ENCODE data around the gene GAS7. TPM values are rescaled to one million over a fixed set of nuclear protein-coding genes. Genes with fewer than 3 reads are reported as not detected.
"Not testable (repeated sequence)": the region's sequence is repeated elsewhere in the genome, so short reads cannot be mapped to it uniquely, and the experiment has no call there.

GAS7 gene
- total RNA-seq, 1 experiment from 2014 or later: 20.3 TPM

GRCh38 chr17:10072556-10073425 is 125.6 kb downstream of the GAS7 start:
- DNase-seq (ENCODE audit: low read depth): no peak

DNA sequence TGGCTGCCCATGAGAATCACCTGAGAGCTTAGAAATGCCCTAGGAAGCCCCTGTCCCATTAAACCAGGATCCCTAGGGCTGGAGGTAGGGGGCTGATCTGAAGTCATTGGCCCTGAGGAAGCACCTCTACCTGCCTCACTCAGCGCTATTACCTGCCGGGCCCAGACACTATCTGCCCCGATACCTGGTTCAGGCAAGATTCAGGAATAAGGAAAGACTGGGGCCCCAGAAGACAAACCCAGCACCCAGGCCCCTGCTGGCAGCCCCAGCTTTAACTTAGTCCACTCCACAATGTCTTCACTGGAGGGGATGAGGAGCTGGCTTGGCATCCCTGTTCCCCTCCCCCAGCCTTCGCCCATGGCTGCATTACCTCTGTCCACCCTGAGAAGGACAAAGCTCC is 126.3 kb downstream of the GAS7 start:
- DNase-seq (ENCODE audit: low read depth): no peak

- no peak for DNase-seq (ENCODE audit: low read depth)
These were observed 127.3 kb downstream of the GAS7 start for GRCh38 chr17:10071141-10071540.

GRCh38 chr17:10070690-10071089 is 127.7 kb downstream of the GAS7 start:
- DNase-seq (ENCODE audit: low read depth): no peak

DNA sequence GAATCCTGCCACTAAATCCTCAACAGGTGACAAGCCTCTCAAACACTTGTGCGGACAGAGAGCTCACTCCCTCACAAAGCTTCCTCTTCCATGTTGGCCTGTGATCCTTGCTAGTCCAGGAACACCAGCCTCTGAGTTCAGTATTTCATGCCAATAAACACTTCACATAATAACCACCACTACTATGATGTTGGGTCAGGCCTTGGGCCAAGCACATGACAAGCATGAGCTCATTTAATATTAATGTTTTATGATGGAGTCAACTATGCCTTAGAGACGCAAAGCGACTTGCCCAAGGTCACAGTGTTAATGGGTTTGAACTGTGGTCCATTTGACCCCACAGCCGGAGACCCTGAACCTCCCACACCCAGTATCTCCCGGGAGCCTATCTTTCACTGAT is 129.1 kb downstream of the GAS7 start:
- no peak for DNase-seq (ENCODE audit: low read depth)

GRCh38 chr17:10067446-10068143 is 130.8 kb downstream of the GAS7 start:
- DNase-seq (ENCODE audit: low read depth): no peak

GRCh38 chr17:10064536-10064935 is 133.9 kb downstream of the GAS7 start:
- DNase-seq (ENCODE audit: low read depth): no peak

GRCh38 chr17:10063730-10064241 is 134.6 kb downstream of the GAS7 start:
- peak; percentile 91 for DNase-seq (ENCODE audit: low read depth)

DNA sequence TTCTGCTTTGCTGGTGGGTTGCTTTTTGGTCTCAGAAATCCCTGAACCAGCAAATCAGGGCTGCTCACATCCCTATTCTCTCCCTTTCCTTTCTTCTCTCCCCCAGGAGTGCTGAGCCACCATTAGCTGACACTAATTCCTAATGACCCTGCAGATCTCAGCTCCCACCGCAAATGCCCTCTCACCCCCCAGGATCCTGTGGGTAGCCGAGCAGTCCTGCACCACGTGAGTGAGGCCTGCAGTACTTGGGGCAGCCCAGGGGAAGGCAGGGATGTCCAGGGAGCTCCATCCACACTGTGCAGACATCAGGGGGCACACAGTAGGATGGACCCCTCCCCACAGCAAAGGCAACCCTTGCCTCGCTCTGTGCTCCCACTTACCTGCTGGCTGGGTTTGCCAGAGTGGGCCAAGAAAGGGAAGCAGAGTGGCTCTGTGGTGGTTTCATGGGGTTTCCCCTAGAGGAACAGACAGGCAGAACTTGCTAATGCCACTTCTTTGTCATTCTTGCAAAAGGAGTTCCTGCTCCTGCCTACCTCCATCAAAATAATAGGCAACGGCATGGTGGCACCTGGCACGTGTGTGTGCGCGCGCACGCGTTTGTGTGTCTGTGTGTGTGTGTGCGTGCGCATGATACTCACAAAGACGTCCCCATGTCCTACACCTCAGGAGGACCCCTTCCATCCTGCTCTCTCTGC is 135.6 kb downstream of the GAS7 start:
- DNase-seq (ENCODE audit: low read depth): no peak

DNA sequence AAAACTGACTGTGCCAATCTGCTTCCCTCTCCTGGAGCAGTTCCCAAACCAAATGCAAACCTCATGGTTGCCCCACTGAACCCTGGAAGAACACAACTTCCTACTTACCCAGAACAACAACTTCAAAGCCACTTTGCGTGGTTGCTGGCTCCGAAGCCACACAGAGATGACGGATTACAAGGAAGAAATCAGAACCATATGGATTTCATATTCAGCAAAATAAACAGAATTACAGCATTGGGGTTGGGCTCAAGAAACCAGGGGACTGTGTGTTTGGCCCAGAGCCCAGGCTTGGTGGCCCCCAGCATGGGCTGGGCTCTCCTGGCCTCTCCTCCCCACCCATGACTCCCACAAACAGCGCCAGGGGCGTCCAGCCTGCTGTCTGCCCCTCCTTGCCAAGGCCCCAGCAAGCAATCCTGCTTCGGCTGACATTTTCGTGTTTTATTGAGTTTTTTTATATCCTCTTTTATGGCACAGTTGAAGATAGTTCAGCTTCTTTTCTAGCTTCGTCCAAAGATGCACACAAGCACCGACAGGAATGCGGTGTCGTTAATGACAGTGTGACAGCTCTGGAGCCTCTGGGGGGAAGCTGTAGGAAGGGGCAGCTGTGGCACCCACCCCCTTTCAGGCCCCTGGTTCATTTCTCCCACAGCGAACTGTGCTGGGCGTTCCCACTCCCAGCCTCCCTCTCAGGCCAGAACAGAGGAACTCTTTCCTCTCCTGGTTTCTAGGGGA is 137.1 kb downstream of the GAS7 start:
- DNase-seq (ENCODE audit: low read depth): peak; percentile 95

DNA sequence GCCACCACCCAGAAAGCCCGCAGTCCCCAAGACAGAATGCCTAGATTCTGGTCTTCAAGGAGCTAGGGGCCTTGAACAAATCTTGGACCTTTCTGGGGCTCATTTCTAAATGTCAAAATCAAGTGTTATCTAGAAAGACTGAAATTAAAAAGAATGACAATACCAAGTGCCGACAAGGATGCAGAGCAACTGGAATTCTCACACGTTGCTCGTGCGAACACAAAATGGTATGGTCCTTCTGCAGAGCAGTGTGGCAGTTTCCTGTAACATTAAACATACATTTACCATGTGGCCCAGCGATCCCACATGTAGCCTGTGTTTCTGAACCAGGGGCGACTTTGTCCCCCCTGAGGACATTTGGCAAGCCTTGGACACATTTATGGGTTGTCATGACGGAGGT is 137.9 kb downstream of the GAS7 start:
- no peak for DNase-seq (ENCODE audit: low read depth)

DNA sequence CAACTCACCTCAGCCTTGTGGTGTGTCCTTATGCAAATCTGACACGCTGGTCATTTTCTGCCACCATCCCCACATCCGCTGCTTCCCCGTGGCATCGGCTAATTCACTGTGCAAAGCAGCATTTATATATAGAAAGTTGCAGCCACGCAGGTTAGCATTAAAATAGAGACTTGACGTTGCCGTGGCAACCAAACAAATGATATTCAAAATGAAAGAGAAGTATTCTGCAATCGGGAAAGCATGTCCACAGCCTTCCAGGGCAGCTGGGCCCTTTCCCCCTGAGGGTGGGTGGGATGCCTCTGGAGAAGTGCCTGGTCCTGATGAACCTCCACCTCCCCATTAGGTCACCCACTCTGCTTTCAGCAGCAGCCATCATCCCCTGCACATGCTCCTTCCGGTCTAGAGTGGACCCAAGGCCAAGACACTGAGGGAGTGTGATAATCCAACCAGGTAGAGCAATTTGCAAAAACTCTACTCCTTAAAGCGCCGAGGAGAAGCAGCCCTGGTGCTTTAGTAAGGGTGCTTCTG is 138.7 kb downstream of the GAS7 start:
- peak; percentile 61 for DNase-seq (ENCODE audit: low read depth)

GRCh38 chr17:10058921-10059683 is 139.3 kb downstream of the GAS7 start:
- no peak for DNase-seq (ENCODE audit: low read depth)

- not testable (repeated sequence) for DNase-seq (ENCODE audit: low read depth)
These were observed 140.9 kb downstream of the GAS7 start for GRCh38 chr17:10057466-10057865.

GRCh38 chr17:10055262-10055975 is 143.0 kb downstream of the GAS7 start:
- no peak for DNase-seq (ENCODE audit: low read depth)

DNA sequence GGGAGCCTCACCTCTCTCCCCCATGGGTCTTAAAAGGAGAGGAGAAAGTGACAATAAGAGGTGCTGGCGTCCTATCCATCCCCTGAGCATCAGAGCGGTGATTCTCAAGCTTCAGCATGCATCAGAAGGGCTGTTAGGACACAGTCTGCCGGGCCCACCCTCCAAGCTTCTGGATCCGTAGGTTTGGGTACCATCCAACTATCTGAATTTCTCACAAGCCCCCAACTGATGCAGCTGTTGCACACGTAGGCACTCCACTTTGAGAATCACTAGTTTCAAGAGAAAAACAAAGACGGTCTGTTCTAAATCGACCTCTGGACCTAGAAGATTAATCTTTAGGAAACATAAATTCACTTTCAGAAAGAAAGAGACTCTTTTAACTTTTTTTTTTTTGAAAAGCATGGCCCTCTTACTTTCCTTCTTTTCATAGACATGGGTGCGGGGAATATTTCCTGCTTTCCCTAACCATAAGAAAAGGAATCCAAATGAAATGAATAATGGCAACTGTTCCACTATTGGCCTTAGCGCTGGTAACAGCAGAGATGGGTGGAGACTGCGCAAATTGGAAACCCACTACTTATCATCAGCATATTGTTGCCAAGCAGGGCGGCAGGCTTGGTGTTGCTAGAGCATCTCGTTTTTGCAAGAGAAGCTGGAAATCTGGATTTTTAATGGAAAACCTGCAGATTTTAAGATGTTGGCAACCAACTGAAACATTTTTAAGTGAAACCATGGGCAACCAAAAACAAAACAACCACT is 144.4 kb downstream of the GAS7 start:
- DNase-seq (ENCODE audit: low read depth): peak; percentile 37

GRCh38 chr17:10052106-10052813 is 146.1 kb downstream of the GAS7 start:
- no peak for DNase-seq (ENCODE audit: low read depth)

DNA sequence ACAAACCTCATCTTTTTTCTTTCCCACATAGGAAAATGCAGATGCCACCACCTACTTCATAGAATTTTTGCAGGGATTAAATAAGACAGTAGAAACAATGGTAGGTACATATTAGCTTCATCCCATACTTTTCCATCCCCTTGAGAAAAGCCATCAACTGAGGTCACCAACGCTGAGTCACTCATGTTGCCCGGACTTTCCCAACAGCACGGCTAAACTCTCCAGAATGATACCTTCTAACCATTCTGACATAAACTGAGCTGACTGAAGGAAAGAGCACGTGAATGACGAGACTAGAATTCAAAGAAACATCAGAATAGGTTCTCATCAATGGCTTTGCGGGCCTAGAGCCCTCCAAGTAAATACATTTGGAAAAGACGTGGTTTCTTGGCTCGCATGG is 147.3 kb downstream of the GAS7 start:
- DNase-seq (ENCODE audit: low read depth): peak; percentile 62

Data from RPMI7951 (cell line).